DOHH2 (cell line): ENCODE results near the gene PIGS.

Experiments
- CTCF ChIP-seq: fragments of 200-600 bp; sonication (generic); IDR thresholded peaks from one replicate; pipeline ENCODE4 v1.5.1; 2014; ENCODE audit warnings: antibody characterized with exemption, mild to moderate bottlenecking, low read depth, low read length; ENCODE audit not compliant: poor library complexity, severe bottlenecking
- EZH2phosphoT487 ChIP-seq: fragments of 200-600 bp; sonication (generic); IDR thresholded peaks from 2 replicates; pipeline ENCODE4 v1.6.1; 2017; ENCODE audit warnings: borderline replicate concordance, mild to moderate bottlenecking, antibody characterized with exemption, low read length, moderate library complexity, mixed read lengths

DNA sequence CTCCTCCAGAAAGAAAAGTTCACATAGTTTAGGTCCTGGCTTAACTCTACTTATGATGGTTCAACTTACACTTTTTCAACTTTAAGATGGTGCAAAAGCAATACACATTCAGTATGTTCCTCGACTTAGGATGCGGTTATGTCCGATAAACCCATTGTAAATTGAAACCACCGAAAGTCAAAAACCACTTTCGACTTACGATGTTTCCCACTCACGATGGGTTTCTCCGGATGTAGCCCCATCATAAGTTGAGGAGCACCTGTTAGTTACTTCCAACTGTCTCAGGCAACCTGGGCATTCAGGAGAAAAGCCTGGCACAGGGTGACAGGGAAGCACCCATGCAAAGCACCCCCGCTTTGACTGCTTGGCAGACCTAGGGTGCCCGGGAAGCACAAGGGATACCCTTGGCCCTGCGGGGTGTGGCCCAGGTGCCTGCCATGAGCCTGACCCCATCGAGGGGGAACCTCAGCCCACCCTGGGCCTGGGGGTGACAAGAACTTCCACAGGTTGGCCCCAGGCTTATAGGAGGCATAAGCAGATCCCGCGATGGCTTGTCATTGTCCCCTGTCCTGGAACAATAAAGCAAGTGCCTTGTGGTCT, 32.9 kb downstream of the PIGS start:
- TF ChIP-seq EZH2phosphoT487: no peak
- TF ChIP-seq CTCF: no peak
